ENCODE data around the gene CNTNAP4.

Gene CNTNAP4

DNA sequence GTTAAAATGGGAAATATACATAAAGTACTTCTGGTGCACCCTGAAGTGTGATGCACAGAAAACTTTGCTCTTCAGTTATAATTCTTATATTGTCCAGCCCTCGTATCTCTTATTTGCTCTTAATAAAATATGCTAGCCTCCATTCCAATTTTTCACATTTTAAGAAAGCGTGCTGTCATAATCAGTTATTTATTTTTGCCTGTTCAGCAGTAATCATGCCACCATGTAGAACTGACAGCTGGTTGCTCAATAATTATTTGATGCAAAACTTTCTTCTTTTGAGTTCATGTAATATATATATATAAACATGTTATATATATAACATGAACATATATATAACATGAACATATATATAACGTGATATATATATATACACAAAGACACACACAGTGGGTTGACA, 294.6 kb downstream of the CNTNAP4 start:
- no peaks in the 10 kb centered on the region for H3K36me3 ChIP-seq
- intact Hi-C loops (cut with DNase I; ENCODE audit: low total_unique reads): no loop called here
- H3K27me3 ChIP-seq: no peaks in the 10 kb centered on the region
- H3K9me3 ChIP-seq: no peaks in the 10 kb centered on the region
- no peak for DNase-seq
- H3K4me1 ChIP-seq: no peaks in the 10 kb centered on the region
- H3K4me3 ChIP-seq: no peak overlapping the region
- no peak overlapping the region for H3K27ac ChIP-seq
- TF ChIP-seq, protein P1, sequence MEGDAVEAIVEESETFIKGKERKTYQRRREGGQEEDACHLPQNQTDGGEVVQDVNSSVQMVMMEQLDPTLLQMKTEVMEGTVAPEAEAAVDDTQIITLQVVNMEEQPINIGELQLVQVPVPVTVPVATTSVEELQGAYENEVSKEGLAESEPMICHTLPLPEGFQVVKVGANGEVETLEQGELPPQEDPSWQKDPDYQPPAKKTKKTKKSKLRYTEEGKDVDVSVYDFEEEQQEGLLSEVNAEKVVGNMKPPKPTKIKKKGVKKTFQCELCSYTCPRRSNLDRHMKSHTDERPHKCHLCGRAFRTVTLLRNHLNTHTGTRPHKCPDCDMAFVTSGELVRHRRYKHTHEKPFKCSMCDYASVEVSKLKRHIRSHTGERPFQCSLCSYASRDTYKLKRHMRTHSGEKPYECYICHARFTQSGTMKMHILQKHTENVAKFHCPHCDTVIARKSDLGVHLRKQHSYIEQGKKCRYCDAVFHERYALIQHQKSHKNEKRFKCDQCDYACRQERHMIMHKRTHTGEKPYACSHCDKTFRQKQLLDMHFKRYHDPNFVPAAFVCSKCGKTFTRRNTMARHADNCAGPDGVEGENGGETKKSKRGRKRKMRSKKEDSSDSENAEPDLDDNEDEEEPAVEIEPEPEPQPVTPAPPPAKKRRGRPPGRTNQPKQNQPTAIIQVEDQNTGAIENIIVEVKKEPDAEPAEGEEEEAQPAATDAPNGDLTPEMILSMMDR (IDR thresholded peaks at IDR 0.05): no peak

DNA sequence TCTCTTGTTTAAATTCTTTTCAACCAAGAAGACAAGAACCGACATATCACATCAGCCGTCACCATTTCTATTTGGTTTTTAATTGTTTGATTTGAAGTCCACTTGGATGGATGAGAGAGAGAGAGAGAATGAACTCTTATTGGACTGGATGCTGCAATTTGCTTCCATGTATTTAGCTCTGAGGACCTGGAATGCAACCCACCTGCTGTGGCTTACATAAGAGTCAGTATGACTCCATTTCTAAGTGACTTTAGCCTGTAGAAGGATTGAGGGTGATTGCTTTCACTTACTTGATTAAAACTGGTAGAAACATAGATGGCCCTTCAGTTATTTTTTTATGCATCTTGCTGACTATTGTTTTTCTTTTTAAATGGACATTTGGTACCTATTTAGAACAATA, 296.1 kb downstream of the CNTNAP4 start:
- TF ChIP-seq, protein P1 (IDR thresholded peaks at IDR 0.05): no peak
- H3K27ac ChIP-seq: no peak overlapping the region
- no peaks in the 10 kb centered on the region for H3K9me3 ChIP-seq
- no peak for DNase-seq
- intact Hi-C loops (cut with DNase I; ENCODE audit: low total_unique reads): no loop called here
- H3K4me3 ChIP-seq: no peak overlapping the region
- no peaks in the 10 kb centered on the region for H3K36me3 ChIP-seq
- no peaks in the 10 kb centered on the region for H3K27me3 ChIP-seq
- no peaks in the 10 kb centered on the region for H3K4me1 ChIP-seq

DNA sequence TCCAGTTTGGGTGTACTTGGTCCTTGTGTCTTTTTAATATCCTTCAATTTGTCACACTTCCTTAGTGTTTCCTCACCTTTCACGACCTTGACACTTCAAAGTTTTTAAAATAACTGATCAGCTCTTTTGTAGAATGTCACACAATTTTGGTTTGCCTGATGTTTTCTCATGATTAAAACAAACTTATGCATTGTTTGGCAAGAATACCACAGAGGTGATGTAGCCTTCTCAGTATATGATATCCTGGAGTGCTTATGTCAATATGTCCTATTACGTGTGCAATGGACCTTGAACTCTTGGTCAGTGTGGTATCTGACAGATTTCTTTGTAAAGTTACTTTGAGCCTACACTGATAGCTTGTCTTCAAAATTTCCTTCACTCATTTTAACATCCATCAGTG, 297.4 kb downstream of the CNTNAP4 start:
- no peak overlapping the region for H3K4me3 ChIP-seq
- intact Hi-C loops (cut with DNase I; ENCODE audit: low total_unique reads): no loop called here
- H3K27me3 ChIP-seq: no peaks in the 10 kb centered on the region
- no peaks in the 10 kb centered on the region for H3K9me3 ChIP-seq
- H3K4me1 ChIP-seq: no peaks in the 10 kb centered on the region
- DNase-seq: no peak
- no peaks in the 10 kb centered on the region for H3K36me3 ChIP-seq
- TF ChIP-seq, protein P1 (IDR thresholded peaks at IDR 0.05): no peak
- no peak overlapping the region for H3K27ac ChIP-seq

DNA sequence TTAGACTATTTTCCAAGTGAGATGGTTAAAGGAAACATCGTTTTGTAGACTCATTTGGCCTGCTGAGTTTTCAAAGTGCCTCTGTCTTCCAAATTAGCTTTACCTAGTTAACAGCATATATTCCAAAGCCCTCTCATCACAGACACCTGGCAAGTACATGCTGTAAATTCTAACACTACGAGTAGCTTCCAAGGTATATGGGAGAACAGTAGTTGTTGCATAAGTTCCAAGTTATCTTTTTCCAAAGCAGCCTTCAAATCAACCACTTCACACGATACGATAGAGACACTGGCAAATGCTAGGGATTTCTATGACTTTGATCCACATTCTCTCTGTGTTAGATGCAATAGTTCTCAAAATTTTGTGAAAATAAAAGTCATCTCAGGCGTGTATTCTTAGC, 299.3 kb downstream of the CNTNAP4 start:
- H3K27ac ChIP-seq: no peak overlapping the region
- no peak overlapping the region for H3K4me3 ChIP-seq
- H3K27me3 ChIP-seq: no peaks in the 10 kb centered on the region
- no peaks in the 10 kb centered on the region for H3K36me3 ChIP-seq
- no peaks in the 10 kb centered on the region for H3K9me3 ChIP-seq
- no peaks in the 10 kb centered on the region for H3K4me1 ChIP-seq
- TF ChIP-seq, protein P1 (IDR thresholded peaks at IDR 0.05): no peak
- intact Hi-C loops (cut with DNase I; ENCODE audit: low total_unique reads): no loop called here
- DNase-seq: no peak

DNA sequence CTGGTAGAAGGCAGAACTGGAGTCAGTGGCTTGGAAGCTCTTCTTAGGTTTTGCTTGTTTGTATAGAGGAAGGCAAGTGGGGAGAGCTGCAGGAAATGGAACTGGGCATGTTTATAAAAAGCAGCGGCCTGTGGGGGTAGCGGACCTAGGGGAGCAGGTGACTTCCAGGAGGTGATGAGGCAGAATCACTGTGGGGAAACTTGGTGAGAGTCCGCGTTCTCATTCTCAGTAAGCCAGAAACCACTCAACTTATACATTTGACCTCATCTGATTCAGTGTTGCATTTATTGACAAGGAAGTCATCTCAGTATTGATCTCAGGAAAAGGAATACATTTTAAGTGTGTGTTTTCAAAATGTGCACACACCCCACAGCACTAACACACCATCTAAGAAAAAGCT, 299.8 kb downstream of the CNTNAP4 start:
- TF ChIP-seq, protein P1 (IDR thresholded peaks at IDR 0.05): no peak

DNA sequence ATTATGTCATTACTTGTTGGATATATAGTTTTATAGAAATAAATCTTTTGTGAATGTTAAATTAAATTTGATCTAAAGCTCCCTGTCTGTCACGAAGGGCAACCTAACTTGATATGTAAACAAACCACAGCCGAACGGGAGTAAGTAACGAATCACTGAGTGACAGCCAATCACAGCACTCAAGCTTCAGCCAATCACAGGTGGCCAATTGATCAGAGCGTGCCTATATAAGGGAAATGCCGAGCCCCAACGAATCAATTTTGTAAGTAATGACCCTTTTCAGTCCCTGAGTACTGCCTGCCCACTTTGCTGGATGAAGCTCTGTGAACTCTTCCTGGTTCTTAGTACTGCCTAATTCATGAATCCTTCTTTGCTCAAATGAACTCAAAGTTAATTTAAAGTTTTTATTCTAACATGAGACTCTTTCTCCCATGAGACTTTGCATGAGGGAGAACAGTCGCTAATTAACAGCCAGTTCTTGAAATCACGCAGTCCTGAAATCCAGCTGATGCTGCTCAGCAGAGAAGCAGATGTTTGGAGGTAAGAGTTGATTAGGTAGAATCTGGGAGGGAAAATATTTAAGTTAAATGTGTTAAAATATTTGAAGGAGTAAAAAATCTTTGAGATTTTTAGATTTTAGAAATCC, 302.2 kb downstream of the CNTNAP4 start:
- Histone ChIP-seq H3K4me3 (no peak overlapping the region), H3K9me3 (no peaks in the 10 kb centered on the region), H3K27me3 (no peaks in the 10 kb centered on the region), H3K36me3 (no peaks in the 10 kb centered on the region), H3K4me1 (no peaks in the 10 kb centered on the region), H3K27ac (no peak overlapping the region)
- TF ChIP-seq, protein P1 (IDR thresholded peaks at IDR 0.05): no peak
- intact Hi-C loops (cut with DNase I; ENCODE audit: low total_unique reads): no loop called here
- no peak for DNase-seq

More for the DNA sequence above, 299.8 kb downstream of the CNTNAP4 start:
- Histone ChIP-seq H3K36me3 (no peaks in the 10 kb centered on the region), H3K9me3 (no peaks in the 10 kb centered on the region), H3K27me3 (no peaks in the 10 kb centered on the region), H3K4me1 (no peaks in the 10 kb centered on the region), H3K27ac (no peak overlapping the region), H3K4me3 (no peak overlapping the region)
- intact Hi-C loops (cut with DNase I; ENCODE audit: low total_unique reads): no loop called here
- no peak for DNase-seq

All from tibial artery (tissue), 4 donors.